GM12878 (cell line): ENCODE measurements around the gene USH1C. TPM values are rescaled to one million over a fixed set of nuclear protein-coding genes. Genes with fewer than 3 reads are reported as not detected.

Experiments
- ATAC-seq: fragments of 200-7000 bp; cut with Tn5 transposase; 3 replicates; pipeline ENCODE4 v1.9.1; 2020; ENCODE audit warnings: mild to moderate bottlenecking, moderate library complexity
- BruUV-seq: library from RNA; stranded (reverse); fragments of 400-500 nt; replicated peaks from 2 replicates; lab custom pipeline; 2021; lab: Mats Ljungman, UMichigan
- CTCF ChIA-PET: fragments of 300-600 bp; sonication (Branson Sonifier 250); formaldehyde crosslinking; extraction: SDS; loops from one replicate; lab custom pipeline; 2021; ENCODE audit warnings: inconsistent platforms; lab: Yijun Ruan, JAX
- POLR2A ChIA-PET: fragments of 350-600 bp; formaldehyde crosslinking; extraction: SDS; loops from one replicate; lab custom pipeline; 2021; ENCODE audit warnings: inconsistent platforms; lab: Charles Lee
- RAD21 ChIA-PET: fragments of 300-600 bp; sonication (Branson Sonifier 250); formaldehyde crosslinking; loops from one replicate; lab custom pipeline; 2023; ENCODE audit warnings: antibody characterized with exemption; ENCODE audit not compliant: unreplicated experiment; lab: Charles Lee
- SMC1A ChIA-PET: fragments of 300-600 bp; sonication (Branson Sonifier 250); formaldehyde crosslinking; loops from one replicate; lab custom pipeline; 2023; ENCODE audit not compliant: unreplicated experiment, uncharacterized antibody; lab: Charles Lee
- DNase-seq: peaks from one replicate; pipeline ENCODE4 v3.0.0-alpha.2; 2011; ENCODE audit warnings: low read depth, low spot score
- FAIRE-seq: peaks from 3 replicates; lab custom pipeline; 2011; peaks lifted over from hg19 to GRCh38; lab: Jason Lieb, UNC
- H2AFZ ChIP-seq: 2 replicates; pipeline ENCODE4 v1.6.0; 2011; ENCODE audit warnings: low read depth, low read length, control low read depth; ENCODE audit not compliant: control insufficient read depth
- H3K27ac ChIP-seq: 2 replicates; pipeline ENCODE4 v1.5.1; 2011; ENCODE audit warnings: control low read depth; ENCODE audit not compliant: control insufficient read depth, insufficient read depth
- H3K27me3 ChIP-seq, 2 experiments: replicated peaks in 1 of 2; 2 replicates each; pipeline versions ENCODE4 v1.6.0 to v1.6.1; 2011; ENCODE audit warnings: low read length in 1 of 2; ENCODE audit not compliant: control insufficient read depth in 2 of 2, insufficient read depth in 2 of 2
- H3K36me3 ChIP-seq, 2 experiments: 2 replicates each; pipeline ENCODE4 v1.5.1; 2011; ENCODE audit warnings: low read length in 1 of 2; ENCODE audit not compliant: control insufficient read depth in 2 of 2, insufficient read depth in 2 of 2
- H3K4me1 ChIP-seq: 2 replicates; pipeline ENCODE4 v1.6.1; 2011; ENCODE audit warnings: mild to moderate bottlenecking, low read length, moderate library complexity, mixed read lengths; ENCODE audit not compliant: control insufficient read depth, insufficient read depth
- H3K4me2 ChIP-seq: 2 replicates; pipeline ENCODE4 v1.6.0; 2011; ENCODE audit warnings: control low read depth; ENCODE audit not compliant: control insufficient read depth, insufficient read depth
- H3K4me3 ChIP-seq: fragments of 200-600 bp; sonication (generic); 2 replicates; pipeline ENCODE4 v1.5.1; 2016
- H3K79me2 ChIP-seq: 2 replicates; pipeline ENCODE4 v1.6.0; 2011; ENCODE audit warnings: low read length; ENCODE audit not compliant: control insufficient read depth, insufficient read depth
- H3K9ac ChIP-seq: 2 replicates; pipeline ENCODE4 v1.8.0; 2011; ENCODE audit warnings: low read length, control low read depth, mixed read lengths; ENCODE audit not compliant: control insufficient read depth, insufficient read depth
- H3K9me3 ChIP-seq: replicated peaks from 3 replicates; pipeline ENCODE4 v1.5.1; 2011; ENCODE audit warnings: mild to moderate bottlenecking, low read length; ENCODE audit not compliant: control insufficient read depth, insufficient read depth
- H4K20me1 ChIP-seq: 2 replicates; pipeline ENCODE4 v1.6.0; 2011; ENCODE audit not compliant: control insufficient read depth, insufficient read depth
- ATF7 ChIP-seq: fragments of 450-650 bp; IDR thresholded peaks from 2 replicates; pipeline ENCODE4 v1.6.1; 2016; ENCODE audit warnings: low read depth, mild to moderate bottlenecking
- CBX5 ChIP-seq: sonication (generic); IDR thresholded peaks from 2 replicates; pipeline ENCODE4 v1.6.1; 2016; ENCODE audit warnings: low read depth, moderate library complexity, mild to moderate bottlenecking, inconsistent platforms
- CREM ChIP-seq: IDR thresholded peaks from 2 replicates; pipeline ENCODE4 v1.6.1; 2014; ENCODE audit warnings: antibody characterized with exemption, low read depth
- DPF2 ChIP-seq: fragments of 450-650 bp; IDR thresholded peaks from 2 replicates; pipeline ENCODE4 v1.6.1; 2017; ENCODE audit warnings: mild to moderate bottlenecking
- ESRRA ChIP-seq: IDR thresholded peaks from 2 replicates; pipeline ENCODE4 v1.6.1; 2012; ENCODE audit warnings: mild to moderate bottlenecking, low read length, improper control_type of control experiment
- EZH2 ChIP-seq: IDR thresholded peaks from 2 replicates; pipeline ENCODE4 v1.6.1; 2012; ENCODE audit warnings: low read depth, mild to moderate bottlenecking, control low read depth, inconsistent platforms, low read length, borderline replicate concordance; ENCODE audit not compliant: control insufficient read depth
- FOXM1 ChIP-seq: IDR thresholded peaks from 2 replicates; pipeline ENCODE4 v1.6.1; 2012; ENCODE audit warnings: low read depth, mild to moderate bottlenecking, inconsistent platforms, low read length, moderate library complexity
- GATAD2B ChIP-seq: fragments of 450-650 bp; conservative IDR thresholded peaks from 2 replicates; pipeline ENCODE4 v1.6.1; 2017; ENCODE audit warnings: low read depth, mild to moderate bottlenecking, moderate library complexity
- HDGF ChIP-seq: fragments of 450-650 bp; IDR thresholded peaks from 2 replicates; pipeline ENCODE4 v1.6.1; 2016; ENCODE audit warnings: antibody characterized with exemption
- LARP7 ChIP-seq: fragments of 450-650 bp; IDR thresholded peaks from 2 replicates; pipeline ENCODE4 v1.6.1; 2017; ENCODE audit warnings: mild to moderate bottlenecking
- MAX ChIP-seq: IDR thresholded peaks from 2 replicates; pipeline ENCODE4 v1.6.1; 2012; ENCODE audit warnings: low read depth, low read length, improper control_type of control experiment
- MXI1 ChIP-seq: fragments of 150-350 bp; IDR thresholded peaks from 2 replicates; pipeline ENCODE4 v1.6.1; 2011; ENCODE audit warnings: low read depth, mild to moderate bottlenecking, inconsistent platforms, low read length, improper control_type of control experiment
- NFYA ChIP-seq: IDR thresholded peaks from 2 replicates; pipeline ENCODE4 v1.6.1; 2011; ENCODE audit warnings: low read depth, mild to moderate bottlenecking, low read length, improper control_type of control experiment, borderline replicate concordance
- PML ChIP-seq: IDR thresholded peaks from 2 replicates; pipeline ENCODE4 v1.6.1; 2012; ENCODE audit warnings: low read length, inconsistent platforms
- POLR2A ChIP-seq: IDR thresholded peaks from 2 replicates; pipeline ENCODE4 v1.6.1; 2011; ENCODE audit warnings: low read depth, mild to moderate bottlenecking, low read length
- SIX5 ChIP-seq: IDR thresholded peaks from 2 replicates; pipeline ENCODE4 v1.6.1; 2011; ENCODE audit warnings: mild to moderate bottlenecking, low read depth, low read length, moderate library complexity; ENCODE audit not compliant: severe bottlenecking
- SREBF2 ChIP-seq: IDR thresholded peaks from 2 replicates; pipeline ENCODE4 v1.6.1; 2012; ENCODE audit warnings: mild to moderate bottlenecking, low read length
- STAT3 ChIP-seq: IDR thresholded peaks from 2 replicates; pipeline ENCODE4 v1.6.1; 2011; ENCODE audit warnings: low read depth, low read length, improper control_type of control experiment
- TARDBP ChIP-seq: IDR thresholded peaks from 2 replicates; pipeline ENCODE4 v1.6.1; 2016; ENCODE audit warnings: borderline replicate concordance
- ZBED1 ChIP-seq: IDR thresholded peaks from 2 replicates; pipeline ENCODE4 v1.6.1; 2016; ENCODE audit warnings: borderline replicate concordance
- ZBTB40 ChIP-seq: fragments of 450-650 bp; IDR thresholded peaks from 2 replicates; pipeline ENCODE4 v1.6.1; 2016; ENCODE audit warnings: mild to moderate bottlenecking, moderate library complexity, borderline replicate concordance
- ZNF217 ChIP-seq: fragments of 450-650 bp; IDR thresholded peaks from 2 replicates; pipeline ENCODE4 v1.6.1; 2017; ENCODE audit warnings: antibody characterized with exemption, mild to moderate bottlenecking
- ZSCAN29 ChIP-seq: fragments of 450-650 bp; IDR thresholded peaks from 2 replicates; pipeline ENCODE4 v1.6.1; 2017; ENCODE audit warnings: mild to moderate bottlenecking, moderate library complexity
- WGBS: methylation state at CpG from one replicate; pipeline ENCODE4 v1.1.6; 2016; ENCODE audit warnings: low lambda C conversion rate; ENCODE audit not compliant: insufficient replicate concordance, insufficient coverage; ENCODE audit errors: missing lambda C conversion rate; 5-methylcytosine and 5-hydroxymethylcytosine counted together
- in situ Hi-C: fragments of 300-500 bp; cut with MboI; formaldehyde crosslinking; loops from 9 replicates; pipeline ENCODE4 v1.14.3; 2018; ENCODE audit warnings: mixed read lengths
- intact Hi-C: fragments of 100-400 bp; cut with micrococcal nuclease; formaldehyde crosslinking; loops from one replicate; pipeline ENCODE4 v1.14.2; 2022; ENCODE audit not compliant: unreplicated experiment
- polyA plus RNA-seq, 11 experiments: library from polyadenylated mRNA; depleted of rRNA in 4 of 11; unstranded in 6 of 11; stranded (reverse) in 5 of 11; fragments of >200 nt; fragmentation: Nextera tagmentation in 4 of 11; fragmentation: Illumina TruSeq in 1 of 11; extraction: Ambion mirVana in 4 of 11; extraction: Trizol in 1 of 11; gene quantifications; 1 replicate in 1 of 11; 2 replicates in 10 of 11; pipeline versions ENCODE4 v1.2.1 to v1.2.3, GENCODE V29; 2011 to 2016; ENCODE audit warnings: inconsistent platforms in 2 of 11, missing spikeins in 2 of 11, low read depth in 1 of 11
- total RNA-seq, 4 experiments: library from RNA; depleted of rRNA in 3 of 4; stranded (reverse); fragments of >200 nt in 3 of 4; fragmentation: Illumina TruSeq in 1 of 4; extraction: Trizol in 1 of 4; gene quantifications; 2 replicates each; pipeline versions ENCODE4 v1.2.1 to v1.2.3, GENCODE V29; 2013 to 2021

The USH1C gene
- total and polyA plus RNA-seq, 10 of the 15 experiments (the other 5 are each of a cell fraction or from before 2014, with no cell fraction given), result not detected

- TF ChIP-seq ZBTB40 (no peak), MAX (no peak), MXI1 (no peak), CREM (no peak), NFYA (no peak), DPF2 (no peak)
These were observed 64.7 kb downstream of the USH1C start (continued) for GRCh38 chr11:17479284-17480214.

GRCh38 chr11:17478070-17478469 lies 66.1 kb downstream of the USH1C start:
- 44% methylated on average over 6 of the region's 6 CpGs for WGBS
- H3K4me1 ChIP-seq, result no peaks in the 10 kb centered on the region
- no peaks in the 10 kb centered on the region for H4K20me1 ChIP-seq
- no peak overlapping the region for H3K4me3 ChIP-seq
- no peak overlapping the region for H3K9ac ChIP-seq
- ChIA-PET SMC1A (no interaction called here), POLR2A (no interaction called here), RAD21 (no interaction called here), CTCF (no interaction called here)
- H3K4me2 ChIP-seq, result no peak overlapping the region
- peaks cover 3 to 11% of the 10 kb centered on the region in 2 experiments; a peak in 3 of 4 replicates for H3K27me3 ChIP-seq
- in situ Hi-C loops, result no loop called here
- TF ChIP-seq SIX5, result no peak
- TF ChIP-seq TARDBP, result no peak
- TF ChIP-seq ATF7, result no peak
- no peak for TF ChIP-seq ZBED1
- TF ChIP-seq LARP7, result no peak
- TF ChIP-seq FOXM1, result no peak
- TF ChIP-seq POLR2A, result no peak
- no peak for TF ChIP-seq SREBF2
- no peak for TF ChIP-seq GATAD2B
- TF ChIP-seq PML, result no peak
- TF ChIP-seq ZSCAN29, result no peak
- no peak for TF ChIP-seq STAT3
- TF ChIP-seq CBX5, result no peak
- TF ChIP-seq EZH2, result no peak
- TF ChIP-seq HDGF, result no peak
- no peak for TF ChIP-seq ZNF217
- TF ChIP-seq ESRRA, result no peak
- FAIRE-seq, result no peak
- H3K36me3 ChIP-seq, result no peaks in the 10 kb centered on the region
- H3K27ac ChIP-seq, result no peak overlapping the region
- intact Hi-C loops, result no loop called here
- no TSS peak for BruUV-seq
- H2AFZ ChIP-seq, result no peak overlapping the region
- H3K79me2 ChIP-seq, result no peaks in the 10 kb centered on the region
- no peak for ATAC-seq
- no peak for DNase-seq
- no peaks in the 10 kb centered on the region for H3K9me3 ChIP-seq
